B cell (primary cell): ENCODE results near the gene PALB2.

Source experiments
- EZH2 ChIP-seq: IDR thresholded peaks from 2 replicates; pipeline ENCODE4 v1.6.1; 2012; ENCODE audit warnings: borderline replicate concordance, low read depth, mild to moderate bottlenecking, moderate library complexity, low read length; ENCODE audit not compliant: insufficient read depth, poor library complexity, severe bottlenecking
- TF ChIP-seq, protein P1 (sequence below): fragments of 200-600 bp; IDR thresholded peaks from one replicate; pipeline ENCODE4 v1.8.0; 2022; ENCODE audit warnings: antibody characterized with exemption, mild to moderate bottlenecking

DNA sequence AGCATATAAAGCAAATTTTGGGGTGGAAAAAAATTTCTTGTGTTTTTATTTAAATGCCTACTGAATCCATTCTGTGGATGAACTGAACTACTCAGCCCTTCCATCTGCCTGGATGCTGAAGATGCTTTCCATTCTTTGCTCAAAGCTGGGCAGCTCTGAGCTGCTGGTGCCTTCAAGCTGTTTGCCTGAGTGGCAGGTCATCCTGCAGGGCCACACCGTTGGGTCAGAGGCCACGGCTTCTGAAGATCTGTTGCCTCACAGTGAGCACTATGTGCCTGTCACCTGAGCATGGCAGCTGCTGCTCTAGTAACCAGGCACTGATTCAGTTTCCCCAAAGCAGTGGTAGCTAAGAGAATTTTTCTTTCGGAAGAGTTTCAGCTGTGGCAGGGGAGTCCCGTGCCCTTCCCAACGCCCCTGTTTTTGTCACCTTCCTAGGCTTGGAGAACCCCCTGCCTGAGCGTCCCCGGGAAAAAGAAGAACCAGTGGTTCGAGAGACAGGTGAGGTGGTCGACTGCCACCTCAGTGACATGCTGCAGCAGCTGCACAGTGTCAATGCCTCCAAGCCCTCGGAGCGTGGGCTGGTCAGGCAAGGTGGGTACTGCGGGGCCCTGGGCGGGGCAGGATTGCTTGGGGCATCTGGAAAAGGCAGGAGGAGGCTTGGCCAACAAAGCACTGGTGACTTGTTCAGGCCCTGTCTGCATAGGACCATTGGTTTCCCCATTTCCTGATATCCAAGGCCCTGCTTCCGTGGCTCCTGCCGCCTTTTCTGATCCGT, 46.1 kb upstream of the PALB2 start:
- TF ChIP-seq, protein P1, sequence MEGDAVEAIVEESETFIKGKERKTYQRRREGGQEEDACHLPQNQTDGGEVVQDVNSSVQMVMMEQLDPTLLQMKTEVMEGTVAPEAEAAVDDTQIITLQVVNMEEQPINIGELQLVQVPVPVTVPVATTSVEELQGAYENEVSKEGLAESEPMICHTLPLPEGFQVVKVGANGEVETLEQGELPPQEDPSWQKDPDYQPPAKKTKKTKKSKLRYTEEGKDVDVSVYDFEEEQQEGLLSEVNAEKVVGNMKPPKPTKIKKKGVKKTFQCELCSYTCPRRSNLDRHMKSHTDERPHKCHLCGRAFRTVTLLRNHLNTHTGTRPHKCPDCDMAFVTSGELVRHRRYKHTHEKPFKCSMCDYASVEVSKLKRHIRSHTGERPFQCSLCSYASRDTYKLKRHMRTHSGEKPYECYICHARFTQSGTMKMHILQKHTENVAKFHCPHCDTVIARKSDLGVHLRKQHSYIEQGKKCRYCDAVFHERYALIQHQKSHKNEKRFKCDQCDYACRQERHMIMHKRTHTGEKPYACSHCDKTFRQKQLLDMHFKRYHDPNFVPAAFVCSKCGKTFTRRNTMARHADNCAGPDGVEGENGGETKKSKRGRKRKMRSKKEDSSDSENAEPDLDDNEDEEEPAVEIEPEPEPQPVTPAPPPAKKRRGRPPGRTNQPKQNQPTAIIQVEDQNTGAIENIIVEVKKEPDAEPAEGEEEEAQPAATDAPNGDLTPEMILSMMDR, result no peak
- TF ChIP-seq EZH2, result no peak
